T-helper 2 cell (primary cell): Measurements from ENCODE around the gene RASSF8.

Experiments
- DNase-seq, 5 experiments: peaks; one replicate each; pipeline versions ENCODE4 v3.0.0 to v3.0.0-alpha.2; 2012 to 2022

Gene RASSF8

DNA sequence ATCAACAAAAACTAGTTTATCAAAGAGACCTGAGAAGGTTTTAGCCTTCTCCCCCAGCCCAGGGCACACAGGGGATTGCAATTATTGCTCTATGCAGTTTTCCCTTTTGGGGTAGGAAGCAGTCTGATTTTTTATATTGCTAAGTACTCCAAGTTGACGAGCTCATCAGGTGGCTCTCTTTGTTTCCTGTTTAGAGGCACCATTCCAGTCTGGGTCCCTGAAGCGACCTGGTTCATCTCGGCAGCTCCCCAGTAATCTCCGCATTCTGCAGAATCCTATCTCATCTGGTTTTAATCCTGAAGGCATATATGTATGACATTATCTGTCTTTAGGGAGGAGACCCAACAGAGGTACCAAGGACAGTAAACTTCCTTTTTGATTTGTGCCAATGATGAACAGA is 110.0 kb downstream of the RASSF8 start:
- DNase-seq, result no peak

DNA sequence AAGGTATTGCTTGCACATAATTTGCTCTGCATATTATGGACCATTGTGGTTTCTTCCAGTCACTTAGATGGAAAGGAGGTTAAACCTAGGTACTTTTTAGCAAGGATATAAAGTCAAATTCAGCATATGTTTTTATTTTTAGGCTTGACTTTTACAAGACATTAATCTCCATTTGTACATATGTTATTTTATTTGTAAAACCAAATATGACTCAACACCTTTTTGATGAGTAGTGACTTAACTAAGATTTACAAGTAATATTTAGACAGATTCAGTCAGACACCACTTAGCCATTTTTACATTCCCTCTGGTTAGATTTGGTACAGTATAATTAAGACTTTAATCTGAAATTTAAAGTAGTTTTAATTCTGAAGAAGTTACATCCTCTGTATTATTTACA is 111.3 kb downstream of the RASSF8 start:
- DNase-seq, result no peak

GRCh38 chr12:26077915-26078702 is 119.6 kb downstream of the RASSF8 start:
- no peak for DNase-seq

DNA sequence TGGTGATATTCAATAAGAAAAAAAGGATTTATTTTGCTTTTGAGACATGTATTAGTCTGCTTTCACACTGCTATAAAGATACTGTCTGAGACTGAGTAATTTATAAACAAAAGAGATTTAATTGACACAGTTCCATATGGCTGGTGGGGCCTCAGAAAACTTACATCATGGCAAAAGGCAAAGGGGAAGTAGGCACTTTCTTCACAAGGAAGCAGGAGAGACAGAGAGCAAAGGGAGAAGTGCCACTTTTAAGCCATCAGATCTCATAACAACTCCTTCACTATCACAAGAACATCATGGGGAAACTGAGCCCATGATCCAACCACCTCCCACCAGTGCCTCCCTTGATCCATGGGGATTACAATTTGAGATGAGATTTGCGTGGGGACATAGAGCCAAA is 122.4 kb downstream of the RASSF8 start:
- DNase-seq, result no peak

DNA sequence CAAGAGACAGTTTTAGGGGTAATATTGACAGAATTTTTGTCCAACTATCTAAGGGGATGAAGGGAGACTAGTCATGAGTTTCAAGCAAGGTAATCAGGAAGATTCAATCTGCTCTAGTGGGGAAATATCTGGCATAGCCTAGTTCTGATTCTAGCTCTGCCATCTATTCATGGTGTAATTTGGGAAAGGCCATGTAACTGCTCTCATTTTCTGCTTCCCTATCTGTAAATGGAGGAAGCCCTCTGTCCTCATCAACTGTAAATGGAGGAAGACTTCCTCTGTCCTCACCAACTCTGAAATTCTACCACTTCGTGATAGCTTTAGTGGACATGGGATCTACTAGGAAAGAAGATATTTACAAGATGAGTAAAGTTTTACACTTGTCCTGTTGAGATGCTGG is 128.5 kb downstream of the RASSF8 start:
- no peak for DNase-seq

- no peak for DNase-seq
Observed at GRCh38 chr12:26088998-26089397, 130.5 kb downstream of the RASSF8 start.

DNA sequence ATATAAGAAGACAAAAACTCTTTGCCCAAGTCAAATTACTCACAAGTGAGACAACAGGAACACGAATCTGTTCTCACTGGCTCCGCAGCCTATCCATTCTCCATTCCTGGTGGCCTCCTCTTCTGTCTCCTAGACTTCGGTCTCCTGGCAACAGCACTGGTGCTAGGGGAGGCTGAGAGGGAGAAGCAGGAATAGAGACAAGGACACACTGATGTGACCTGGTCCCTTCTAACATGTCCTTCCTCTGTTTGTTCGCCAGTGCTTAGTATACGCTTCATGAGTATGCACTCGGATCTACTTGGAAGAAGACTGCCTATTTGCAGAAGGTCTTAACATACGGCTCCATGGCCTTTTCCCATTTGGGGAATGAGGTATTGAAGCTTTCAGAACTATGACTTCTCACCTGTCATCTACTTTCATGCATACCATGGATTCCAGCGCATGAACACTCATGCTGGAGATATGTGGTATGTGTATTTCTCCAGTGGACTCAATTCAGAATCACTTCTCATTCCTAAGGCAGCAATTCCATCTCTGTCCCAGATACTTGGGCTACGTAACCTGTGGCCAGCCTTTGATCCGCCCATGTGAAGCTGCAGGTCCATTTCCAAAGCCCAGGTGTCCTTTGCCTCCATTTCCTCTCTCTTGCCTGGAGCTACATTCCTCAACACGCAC is 132.5 kb downstream of the RASSF8 start:
- DNase-seq, result no peak

DNA sequence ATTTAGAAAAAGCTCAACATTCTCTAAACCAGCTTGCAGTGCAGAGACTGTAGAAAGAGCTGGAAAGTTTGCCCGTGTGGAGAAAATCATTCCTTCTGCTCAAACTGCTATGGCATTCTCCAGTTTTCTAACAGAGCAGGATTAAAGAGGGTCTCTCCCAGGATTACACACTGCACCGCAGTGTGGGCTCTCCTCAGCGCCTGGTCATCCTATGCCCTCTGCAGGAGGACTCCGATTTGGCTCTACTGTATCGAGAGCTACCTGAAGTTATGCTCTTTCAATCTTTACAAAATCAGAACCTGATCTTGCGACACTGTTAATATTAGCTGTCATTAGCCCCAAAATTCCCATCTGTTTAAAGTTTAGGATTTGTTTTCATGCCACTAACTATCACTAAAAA is 133.3 kb downstream of the RASSF8 start:
- no peak for DNase-seq

DNA sequence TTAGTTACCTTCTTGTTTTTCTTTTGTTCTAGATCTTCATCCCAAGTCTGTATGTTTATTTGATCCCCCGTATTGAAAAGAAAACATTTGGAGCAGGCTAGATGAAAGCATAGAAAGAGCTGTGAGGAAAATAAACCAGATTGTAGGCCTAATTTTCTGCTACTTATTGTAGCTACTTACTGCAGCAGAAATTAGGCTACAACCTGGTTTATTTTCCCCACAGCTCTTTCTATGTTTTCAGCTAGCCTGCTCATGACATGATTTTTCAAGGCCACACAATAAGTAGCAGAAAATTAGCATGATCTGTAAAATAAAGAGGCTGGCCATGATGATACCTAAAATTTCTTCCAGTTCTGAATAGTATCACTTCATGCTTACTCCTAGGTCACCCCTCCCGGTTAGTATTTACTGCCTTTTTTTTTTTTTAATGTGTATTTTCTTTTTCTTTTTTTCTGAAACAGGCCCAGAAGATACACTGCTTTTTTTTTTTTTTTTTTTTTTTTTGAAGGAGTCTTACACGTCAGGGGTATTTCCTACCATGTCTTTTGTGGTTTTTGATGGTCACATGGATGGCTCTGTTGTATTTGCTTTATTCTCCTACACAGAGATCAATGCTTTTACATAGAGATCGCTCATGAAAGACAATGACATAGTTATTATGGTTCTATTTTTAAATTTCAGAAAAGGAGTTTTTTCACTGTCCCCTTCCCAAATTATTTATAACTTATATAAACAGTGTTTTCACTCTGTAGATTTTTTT is 134.0 kb downstream of the RASSF8 start:
- peak in 1 of 5 experiments; percentile 14 for DNase-seq

DNA sequence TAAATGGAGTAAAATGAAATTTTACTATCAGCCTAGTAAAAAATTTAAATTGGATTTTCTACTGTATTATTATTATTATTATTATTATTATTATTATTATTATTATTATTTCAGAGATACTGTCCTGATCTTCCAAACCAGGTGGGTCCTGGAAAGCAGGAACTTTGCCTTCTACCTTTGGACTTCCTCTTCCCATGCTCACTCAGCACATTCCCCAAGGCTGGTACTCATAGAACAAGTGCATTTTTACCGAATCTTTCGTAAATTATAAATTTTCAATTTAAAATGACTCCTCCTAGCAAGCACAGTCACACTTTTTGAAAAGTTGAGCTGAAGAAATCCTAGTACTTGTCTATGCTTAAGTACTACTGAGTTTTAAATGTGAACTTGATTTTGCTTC is 136.7 kb downstream of the RASSF8 start:
- DNase-seq, result no peak

DNA sequence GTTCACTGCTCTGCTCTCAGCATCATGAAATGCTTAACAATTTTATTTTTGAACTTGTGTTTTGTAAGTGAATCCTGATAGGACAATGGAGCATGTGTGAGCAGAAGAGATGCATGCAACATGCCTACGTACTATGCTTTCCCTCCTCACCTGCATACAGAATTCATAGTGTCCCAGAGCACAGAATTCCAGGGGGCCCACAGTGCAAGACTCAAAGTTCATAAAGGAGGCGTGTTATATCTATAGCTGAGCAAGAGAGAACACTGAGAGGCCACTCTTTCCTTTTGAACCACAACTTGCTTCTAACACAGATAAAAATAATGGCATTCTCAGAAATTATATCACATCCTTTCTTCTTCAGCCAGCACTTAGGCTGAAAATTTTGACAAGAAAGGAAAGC is 137.6 kb downstream of the RASSF8 start:
- no peak for DNase-seq

GRCh38 chr12:26097046-26097878 is 138.8 kb downstream of the RASSF8 start:
- peak in 3 of 5 experiments; percentile 17 to 45 (median 20) for DNase-seq

GRCh38 chr12:26100666-26101349 is 142.3 kb downstream of the RASSF8 start:
- no peak for DNase-seq

DNA sequence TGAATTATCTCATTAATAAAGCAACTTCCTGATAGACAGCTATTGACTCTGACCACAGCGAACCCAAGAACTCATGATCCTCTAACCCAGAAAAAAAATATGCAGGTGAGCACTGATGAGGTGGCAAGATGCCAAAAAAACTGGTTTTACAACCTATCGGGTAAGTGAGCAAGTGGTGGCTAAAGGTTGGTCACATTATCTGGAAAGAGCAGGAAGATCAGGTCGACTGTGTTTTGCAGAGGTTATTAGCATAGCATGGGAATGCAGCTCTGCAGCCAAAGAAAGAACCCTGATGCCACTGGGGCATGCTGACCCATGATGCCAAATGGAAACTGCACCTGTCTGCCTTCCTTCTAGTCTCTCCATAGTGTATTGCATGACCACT is 142.9 kb downstream of the RASSF8 start:
- DNase-seq, result no peak

GRCh38 chr12:26101763-26102162 is 143.3 kb downstream of the RASSF8 start:
- DNase-seq, result no peak

GRCh38 chr12:26102953-26103352 is 144.5 kb downstream of the RASSF8 start:
- DNase-seq, result no peak

GRCh38 chr12:26106347-26106746 is 147.9 kb downstream of the RASSF8 start:
- DNase-seq, result no peak

- DNase-seq, result no peak
Observed at GRCh38 chr12:26108915-26109314, 150.4 kb downstream of the RASSF8 start.

GRCh38 chr12:26109343-26109881 is 150.9 kb downstream of the RASSF8 start:
- DNase-seq, result no peak

DNA sequence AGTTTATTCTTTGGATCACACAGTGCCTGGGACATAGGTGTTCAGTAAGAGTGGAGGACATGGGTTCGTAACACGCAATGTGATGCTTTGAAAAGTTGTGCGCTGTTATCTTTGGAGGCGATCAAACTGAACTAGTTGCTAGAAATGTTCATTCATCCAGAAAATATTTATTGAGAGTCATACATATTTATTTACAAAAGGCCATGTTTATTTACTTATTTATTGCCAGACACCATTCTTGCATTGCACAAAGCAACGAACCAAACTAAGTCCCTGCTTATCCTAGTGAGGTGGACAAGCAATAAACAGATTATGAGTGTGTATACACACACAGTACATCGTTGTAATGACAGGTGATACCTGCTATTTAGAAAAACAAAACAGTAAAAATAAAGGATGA is 153.8 kb downstream of the RASSF8 start:
- no peak for DNase-seq

- no peak for DNase-seq
Observed at GRCh38 chr12:26112703-26113147, 154.2 kb downstream of the RASSF8 start.

DNA sequence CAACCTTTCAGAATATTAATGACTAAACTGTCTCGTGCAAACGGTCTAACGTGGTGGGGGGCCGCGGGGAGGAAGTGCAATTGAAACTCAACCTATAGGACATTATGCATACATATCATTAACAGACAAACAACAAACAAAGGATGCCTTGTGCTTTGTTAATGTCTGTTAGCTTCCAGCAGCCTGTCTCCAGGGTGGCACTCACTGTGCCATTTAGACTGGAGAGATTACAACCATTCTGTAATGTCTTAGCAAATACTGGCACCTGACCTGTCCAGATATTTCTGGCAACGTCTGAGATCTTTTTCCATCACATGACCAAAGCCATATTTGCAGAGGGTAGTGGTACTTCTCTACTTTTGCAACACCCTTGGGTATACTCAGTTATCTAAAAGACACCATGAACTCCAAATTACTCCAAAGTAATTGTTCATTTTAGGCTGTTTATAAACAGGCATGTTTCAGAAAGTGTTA is 154.7 kb downstream of the RASSF8 start:
- no peak for DNase-seq
